GM12878 (cell line): ENCODE results near the gene RPL7A.

Source experiments
- CTCF ChIP-seq, 3 experiments: IDR thresholded peaks in 2 of 3; conservative IDR thresholded peaks in 1 of 3; 2 replicates each; pipeline ENCODE4 v1.5.1; 2011; ENCODE audit warnings: low read depth in 3 of 3, low read length in 3 of 3, mild to moderate bottlenecking in 3 of 3, control low read depth in 2 of 3, moderate library complexity in 2 of 3, inconsistent platforms in 1 of 3, mixed read lengths in 1 of 3; ENCODE audit not compliant: control insufficient read depth in 2 of 3, insufficient read depth in 1 of 3; ENCODE audit errors: extremely low read depth in 1 of 3
- JUNB ChIP-seq: IDR thresholded peaks from 2 replicates; pipeline ENCODE4 v1.6.1; 2016; ENCODE audit warnings: antibody characterized with exemption, mild to moderate bottlenecking
- POLR2AphosphoS5 ChIP-seq: IDR thresholded peaks from 2 replicates; pipeline ENCODE4 v1.6.1; 2011; ENCODE audit warnings: mild to moderate bottlenecking, low read length, inconsistent platforms
- RCOR1 ChIP-seq: conservative IDR thresholded peaks from 2 replicates; pipeline ENCODE4 v1.6.1; 2012; ENCODE audit warnings: low read depth, low read length, improper control_type of control experiment
- SMC3 ChIP-seq: IDR thresholded peaks from 2 replicates; pipeline ENCODE4 v1.6.1; 2011; ENCODE audit warnings: low read length, improper control_type of control experiment, borderline replicate concordance
- SUZ12 ChIP-seq: fragments of 200-600 bp; sonication (generic); IDR thresholded peaks from one replicate; pipeline ENCODE4 v1.6.1; 2018; ENCODE audit warnings: antibody characterized with exemption, mild to moderate bottlenecking; ENCODE audit not compliant: unreplicated experiment
- ZBTB33 ChIP-seq: fragments of 450-650 bp; IDR thresholded peaks from 2 replicates; pipeline ENCODE4 v1.6.1; 2017; ENCODE audit warnings: mild to moderate bottlenecking

GRCh38 chr9:133366435-133366834, 18.4 kb downstream of the RPL7A start:
- TF ChIP-seq ZBTB33: no peak
- no peak for TF ChIP-seq SUZ12
- no peak for TF ChIP-seq CTCF (IDR thresholded peaks at IDR 0.05 in 2 of 3, conservative IDR thresholded peaks at IDR 0.05 in 1 of 3; ENCODE audit: control insufficient read depth in 2 of 3, extremely low read depth in 1 of 3, insufficient read depth in 1 of 3, low read depth in 3 of 3, low read length in 3 of 3)
- no peak for TF ChIP-seq POLR2AphosphoS5
- TF ChIP-seq SMC3: no peak
- no peak for TF ChIP-seq JUNB
- TF ChIP-seq RCOR1: no peak
